Measurements from ENCODE around the gene ITIH4. TPM values are rescaled to one million over a fixed set of nuclear protein-coding genes. Genes with fewer than 3 reads are reported as not detected.

ITIH4 gene
- total RNA-seq, 1 donor from 2014 or later, result 15.2 TPM

DNA sequence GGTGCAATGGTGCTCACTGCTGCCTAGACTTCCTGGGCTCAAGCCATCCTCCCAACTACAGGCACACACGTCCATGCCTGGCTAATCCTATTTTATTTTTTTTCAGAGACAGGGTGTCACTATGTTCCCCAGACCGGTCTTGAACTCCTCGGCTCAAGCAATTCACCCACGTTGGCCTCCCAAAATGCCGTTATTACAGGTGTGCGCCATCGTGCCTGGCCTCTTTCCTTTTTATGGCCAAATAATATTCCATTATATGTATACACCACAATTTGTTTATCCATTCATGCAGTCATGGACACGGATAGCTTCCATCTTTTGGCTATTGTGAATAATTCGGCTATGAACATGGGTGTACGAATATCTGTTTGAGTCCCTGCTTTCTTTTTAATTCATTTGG, 58.8 kb downstream of the ITIH4 start:
- intact Hi-C loops (cut with micrococcal nuclease), result loop anchor here (1.0 to 2.0 kb wide), 4 partner anchors 51 to 575 kb away; partner anchors contain the start of genes DCP1A, SPCS1 and STIMATE

DNA sequence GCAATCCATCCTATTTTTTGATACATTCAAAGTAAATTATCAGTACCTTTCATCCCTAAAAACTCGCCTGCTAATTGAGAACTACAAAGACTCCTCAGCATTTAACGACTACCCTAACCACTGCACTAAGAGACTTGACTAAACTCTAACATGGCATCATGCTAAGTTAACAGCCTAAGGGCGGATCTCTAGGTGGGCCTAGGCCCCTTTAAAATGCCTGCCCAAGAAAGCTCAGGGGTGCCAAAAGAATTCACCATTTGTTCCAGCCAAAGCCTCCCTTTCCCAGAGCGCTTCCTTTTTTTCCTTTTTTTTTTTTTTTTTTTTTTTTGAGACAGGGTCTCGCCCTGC, 59.2 kb downstream of the ITIH4 start:
- intact Hi-C loops (cut with micrococcal nuclease), result loop anchor here (1.0 to 2.0 kb wide), 4 partner anchors 51 to 575 kb away; partner anchors contain the start of genes DCP1A, SPCS1 and STIMATE

DNA sequence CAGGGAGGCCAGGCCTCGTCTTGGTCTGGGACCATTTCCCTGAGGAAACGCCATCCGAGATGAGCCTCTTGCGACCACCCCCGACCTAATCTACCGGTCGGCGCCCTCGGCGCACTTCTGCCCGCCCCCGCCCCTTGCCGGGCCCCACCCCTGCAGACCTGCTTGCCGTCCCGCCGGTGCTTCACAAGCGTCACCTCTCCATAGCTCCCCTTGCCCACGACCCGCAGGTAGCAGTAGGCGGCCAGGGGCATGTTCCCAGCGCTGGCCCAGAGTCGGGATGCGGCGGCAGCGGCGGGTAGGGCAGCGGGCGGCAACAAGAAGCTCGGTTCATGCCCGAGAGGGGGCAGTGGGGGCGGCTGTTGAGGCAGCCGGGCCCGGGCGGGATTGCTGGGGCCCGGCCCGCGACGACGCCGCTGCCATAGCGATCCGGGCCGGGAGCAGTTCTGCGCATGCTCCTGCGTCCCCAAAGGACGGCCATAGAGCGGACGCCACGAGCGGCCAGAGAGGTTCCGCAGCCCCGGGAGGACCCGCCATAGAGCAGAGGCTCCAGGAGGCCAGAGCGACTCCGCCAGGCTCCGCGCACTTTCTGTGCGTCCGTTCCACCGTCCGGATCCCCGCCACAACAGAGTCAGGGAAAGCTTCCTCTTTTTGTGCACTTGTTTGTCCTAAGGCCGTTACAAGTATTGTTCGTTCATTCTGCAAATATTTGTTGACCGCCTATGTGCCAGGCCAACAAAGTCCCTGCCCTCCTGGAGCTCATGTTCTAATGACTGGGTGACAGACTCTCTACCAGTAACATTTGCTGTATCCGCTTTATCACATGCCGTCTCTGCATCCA, 59.8 kb downstream of the ITIH4 start, which contains the start of gene NEK4:
Gene NEK4 (minus strand): TSS at position 445 of the 838 bp plus-strand sequence. CDS start 194 bp downstream, at position 251.
- intact Hi-C loops (cut with micrococcal nuclease), result loop anchor here (1.0 to 2.0 kb wide), 6 partner anchors 50 to 576 kb away; partner anchors contain the start of genes DCP1A, GNL3, SPCS1 and STIMATE

DNA sequence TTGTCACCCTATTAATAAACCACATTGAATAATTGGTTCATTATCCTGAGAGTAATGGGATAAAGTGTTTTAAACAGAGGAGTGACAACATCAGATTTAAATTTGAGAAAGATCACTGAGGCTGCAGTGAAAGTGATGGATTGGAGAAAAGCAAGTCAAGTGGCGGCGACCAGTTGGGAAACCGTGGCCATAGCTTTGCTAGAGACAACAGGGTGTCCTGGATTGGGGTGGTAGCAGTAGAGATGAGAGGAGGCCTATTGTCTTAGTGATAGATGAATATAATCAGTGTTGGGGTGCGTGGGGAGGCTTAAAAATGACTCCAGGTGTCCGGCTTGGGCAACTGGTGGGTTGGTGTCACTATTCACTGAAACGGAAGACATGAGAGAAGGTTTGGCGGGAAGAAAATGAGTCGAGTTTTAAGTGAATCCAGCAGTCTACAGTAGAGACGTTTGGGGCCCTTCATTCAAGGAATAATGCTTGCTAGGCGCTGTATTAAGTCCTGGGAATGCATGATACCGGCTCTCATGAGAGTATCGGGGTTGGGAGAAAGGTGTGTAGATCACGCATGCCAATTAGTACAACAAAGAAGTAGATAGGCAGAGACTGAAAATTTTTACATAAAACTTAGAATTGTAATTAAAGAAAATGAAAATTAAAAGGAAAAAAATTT, 60.6 kb downstream of the ITIH4 start:
- intact Hi-C loops (cut with micrococcal nuclease), result loop anchor here (1.0 to 2.0 kb wide), 5 partner anchors 49 to 577 kb away; partner anchors contain the start of genes DCP1A, GNL3 and STIMATE

DNA sequence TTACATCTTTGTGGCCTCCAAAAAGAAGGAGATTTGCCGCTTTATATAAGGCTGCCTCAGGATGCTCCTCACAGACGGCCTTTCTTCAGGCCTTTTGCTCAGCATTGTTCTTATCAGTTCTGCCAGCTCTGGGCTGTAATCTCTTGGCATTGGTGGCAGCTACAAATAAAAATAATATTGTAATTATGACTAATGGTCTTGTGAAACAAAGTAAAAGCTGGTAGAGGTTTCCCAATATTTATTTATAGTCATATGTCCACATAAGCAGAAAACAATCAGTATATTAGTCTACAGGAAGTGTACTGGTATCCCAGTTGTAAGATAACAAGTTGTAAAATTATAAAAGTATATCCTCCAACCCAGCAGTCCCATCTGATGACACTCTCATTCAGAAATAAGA, 67.0 kb downstream of the ITIH4 start:
- intact Hi-C loops (cut with micrococcal nuclease), result no loop called here

Other genes with a start within 250 kb of the ITIH4 start
- gene PBRM1, start 144.8 kb downstream of the ITIH4 start, total RNA-seq, result 88.6 and 91.7 TPM in 2 replicates
- gene GNL3, start 144.6 kb downstream of the ITIH4 start, total RNA-seq, result 105 and 113 TPM in 2 replicates
- gene GLT8D1, start 124.9 kb downstream of the ITIH4 start, total RNA-seq, result 46.6 and 51.8 TPM in 2 replicates
- 97.5 and 100 TPM in 2 replicates for gene SPCS1, start 124.6 kb downstream of the ITIH4 start, total RNA-seq
- gene NEK4, start 59.7 kb downstream of the ITIH4 start, total RNA-seq, result 25.1 and 27.5 TPM in 2 replicates
- gene ITIH1, start 53.1 kb downstream of the ITIH4 start, total RNA-seq, result not detected in 2 replicates
- not detected in 2 replicates for gene ITIH3, start 35.9 kb downstream of the ITIH4 start, total RNA-seq
- 0.59 and 3.0 TPM in 2 replicates for gene MUSTN1, start 4.3 kb upstream of the ITIH4 start, total RNA-seq
- gene STIMATE, start 66.9 kb upstream of the ITIH4 start, total RNA-seq, result 22.0 and 23.0 TPM in 2 replicates
- 34.2 and 34.9 TPM in 2 replicates for gene SFMBT1, start 215.4 kb upstream of the ITIH4 start, total RNA-seq